HG02884 (cell line): ENCODE results near the gene NRL.

Experiments used
- ATAC-seq: cut with Tn5 transposase; IDR thresholded peaks from one replicate; pipeline ENCODE4 v1.9.1; 2021; ENCODE audit warnings: mild to moderate bottlenecking, moderate library complexity; ENCODE audit not compliant: unreplicated experiment

Gene NRL

DNA sequence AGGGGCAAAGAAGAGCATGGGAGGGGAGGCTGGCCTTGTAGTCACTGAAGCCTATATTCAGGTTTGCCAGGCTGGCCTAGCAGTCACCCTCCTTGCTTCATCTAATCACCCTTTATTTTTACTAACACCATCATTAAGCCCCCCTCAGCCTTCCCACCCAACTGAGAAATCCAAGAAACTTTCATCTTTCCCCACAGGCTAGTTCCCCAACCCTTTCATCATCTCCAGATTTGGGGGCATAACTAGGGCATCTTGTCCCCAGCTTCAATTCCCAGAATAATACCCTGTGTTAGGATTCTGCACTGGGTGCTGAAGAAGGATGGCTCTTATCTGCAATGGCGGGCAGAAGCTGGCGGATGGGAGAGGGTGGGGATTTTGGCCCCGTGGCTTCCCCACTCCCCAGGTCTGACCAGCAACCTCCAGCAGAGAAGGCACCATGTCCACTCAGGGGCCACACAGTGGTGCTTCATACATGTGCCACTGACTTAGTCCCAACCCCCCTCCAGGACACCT is 13.7 kb downstream of the NRL start:
- ATAC-seq: no peak

DNA sequence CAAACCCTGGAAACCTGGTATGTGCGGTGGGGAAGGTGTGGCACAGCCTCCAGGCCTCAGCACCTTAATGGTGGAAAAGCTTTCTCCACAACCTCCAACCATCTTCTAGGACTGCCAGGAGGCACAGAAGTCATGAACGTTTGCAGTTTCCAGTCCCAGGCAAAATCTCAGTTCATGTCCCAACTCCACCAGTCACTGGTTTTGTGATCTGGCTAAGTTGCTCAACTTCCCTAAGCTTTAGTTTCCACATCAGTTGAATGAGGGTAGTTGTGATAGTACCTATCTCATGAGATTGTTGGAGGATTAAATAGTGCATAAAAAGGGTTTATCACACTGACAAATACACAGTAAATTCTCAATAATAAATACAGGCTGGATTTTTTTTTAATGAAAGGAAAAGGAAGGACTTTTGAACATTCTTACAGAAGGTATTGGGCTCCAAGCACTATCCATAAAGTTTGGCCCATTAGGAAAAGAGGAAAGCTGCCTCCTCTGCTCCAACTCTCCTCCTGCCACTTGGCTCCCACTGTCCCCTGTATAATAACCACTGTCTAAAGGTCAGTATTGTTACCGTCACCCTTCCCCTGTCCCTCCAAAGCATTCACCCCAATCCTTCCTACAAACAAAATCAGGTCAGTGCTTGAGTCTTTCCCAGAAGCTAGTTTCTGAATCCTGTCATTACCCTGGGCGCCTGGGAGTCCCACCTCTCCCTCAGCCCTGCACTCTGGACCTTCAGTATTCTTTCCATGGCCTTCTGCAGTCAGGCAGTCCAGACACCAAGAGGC is 14.4 kb downstream of the NRL start:
- no peak for ATAC-seq

DNA sequence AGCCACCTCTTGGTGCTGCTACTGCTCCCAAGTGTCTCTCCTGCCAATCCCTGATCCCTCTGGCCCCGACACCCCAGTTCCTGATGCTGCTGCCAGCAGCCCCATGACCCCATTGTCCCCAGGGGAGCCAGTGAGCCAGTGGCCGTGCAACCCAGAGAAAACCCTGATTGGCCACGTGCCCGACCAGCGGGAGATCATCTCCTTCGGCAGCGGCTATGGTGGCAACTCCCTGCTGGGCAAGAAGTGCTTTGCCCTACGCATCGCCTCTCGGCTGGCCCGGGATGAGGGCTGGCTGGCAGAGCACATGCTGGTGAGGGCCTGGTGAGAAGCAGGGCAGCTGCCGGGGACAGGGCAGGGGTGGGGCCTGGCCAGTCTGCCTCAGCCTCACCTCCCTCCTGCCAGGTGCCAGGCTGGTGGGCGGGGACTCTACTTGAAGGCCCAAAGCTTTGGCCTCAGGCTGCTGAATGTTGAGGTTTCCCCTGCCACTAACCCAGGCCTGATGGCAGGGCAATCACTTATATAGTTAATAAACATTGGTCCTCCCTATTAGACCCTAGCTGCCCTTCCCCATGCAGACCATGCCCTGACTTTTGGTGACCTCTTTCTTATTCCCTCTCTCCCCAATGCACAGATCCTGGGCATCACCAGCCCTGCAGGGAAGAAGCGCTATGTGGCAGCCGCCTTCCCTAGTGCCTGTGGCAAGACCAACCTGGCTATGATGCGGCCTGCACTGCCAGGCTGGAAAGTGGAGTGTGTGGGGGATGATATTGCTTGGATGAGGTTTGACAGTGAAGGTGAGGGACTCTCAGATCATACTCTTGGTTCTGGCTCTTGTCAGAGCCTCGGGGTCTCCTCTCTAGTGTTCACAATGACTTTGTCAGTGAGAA is 15.6 kb downstream of the NRL start:
- ATAC-seq: no peak

DNA sequence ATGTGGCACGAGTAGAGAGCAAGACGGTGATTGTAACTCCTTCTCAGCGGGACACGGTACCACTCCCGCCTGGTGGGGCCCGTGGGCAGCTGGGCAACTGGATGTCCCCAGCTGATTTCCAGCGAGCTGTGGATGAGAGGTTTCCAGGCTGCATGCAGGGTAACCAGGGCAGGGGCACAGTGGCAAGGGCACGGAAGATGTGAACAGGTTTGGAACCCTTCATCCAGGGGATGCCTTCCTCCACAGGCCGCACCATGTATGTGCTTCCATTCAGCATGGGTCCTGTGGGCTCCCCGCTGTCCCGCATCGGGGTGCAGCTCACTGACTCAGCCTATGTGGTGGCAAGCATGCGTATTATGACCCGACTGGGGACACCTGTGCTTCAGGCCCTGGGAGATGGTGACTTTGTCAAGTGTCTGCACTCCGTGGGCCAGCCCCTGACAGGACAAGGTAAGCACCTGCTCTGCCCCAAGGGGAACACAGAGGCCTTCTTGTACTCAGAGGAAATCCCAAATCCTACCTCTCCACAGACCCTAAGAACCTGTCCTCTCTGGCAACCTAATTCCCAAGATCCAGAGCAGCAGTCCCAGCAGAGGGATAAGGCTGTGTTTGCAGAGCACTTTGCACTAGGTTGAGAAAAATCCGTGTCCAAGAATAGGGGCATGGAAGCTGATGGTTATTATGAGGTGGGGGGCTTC is 16.4 kb downstream of the NRL start:
- ATAC-seq: no peak

DNA sequence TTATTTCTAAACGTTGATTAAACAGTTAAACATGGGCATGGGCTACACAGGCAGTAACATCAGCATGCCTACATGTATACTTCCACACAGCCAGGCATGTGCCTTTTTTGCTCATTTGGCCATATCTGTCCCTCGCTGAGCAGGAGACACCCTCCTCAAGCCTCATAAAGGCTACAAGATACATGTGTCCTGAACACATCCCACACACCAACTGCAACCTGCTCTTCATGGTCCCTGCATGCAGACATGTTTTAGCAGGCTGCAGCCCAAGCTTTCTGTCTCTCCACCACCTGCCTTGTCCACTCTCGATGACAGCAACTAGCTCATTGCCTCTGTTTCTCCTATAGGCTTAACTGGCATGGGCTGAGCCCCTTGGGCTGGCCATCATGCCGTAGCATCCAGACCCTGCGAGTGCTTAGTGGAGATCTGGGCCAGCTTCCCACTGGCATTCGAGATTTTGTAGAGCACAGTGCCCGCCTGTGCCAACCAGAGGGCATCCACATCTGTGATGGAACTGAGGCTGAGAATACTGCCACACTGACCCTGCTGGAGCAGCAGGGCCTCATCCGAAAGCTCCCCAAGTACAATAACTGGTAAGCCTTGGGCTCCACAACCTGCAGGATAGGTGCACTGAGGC is 18.1 kb downstream of the NRL start:
- no peak for ATAC-seq

DNA sequence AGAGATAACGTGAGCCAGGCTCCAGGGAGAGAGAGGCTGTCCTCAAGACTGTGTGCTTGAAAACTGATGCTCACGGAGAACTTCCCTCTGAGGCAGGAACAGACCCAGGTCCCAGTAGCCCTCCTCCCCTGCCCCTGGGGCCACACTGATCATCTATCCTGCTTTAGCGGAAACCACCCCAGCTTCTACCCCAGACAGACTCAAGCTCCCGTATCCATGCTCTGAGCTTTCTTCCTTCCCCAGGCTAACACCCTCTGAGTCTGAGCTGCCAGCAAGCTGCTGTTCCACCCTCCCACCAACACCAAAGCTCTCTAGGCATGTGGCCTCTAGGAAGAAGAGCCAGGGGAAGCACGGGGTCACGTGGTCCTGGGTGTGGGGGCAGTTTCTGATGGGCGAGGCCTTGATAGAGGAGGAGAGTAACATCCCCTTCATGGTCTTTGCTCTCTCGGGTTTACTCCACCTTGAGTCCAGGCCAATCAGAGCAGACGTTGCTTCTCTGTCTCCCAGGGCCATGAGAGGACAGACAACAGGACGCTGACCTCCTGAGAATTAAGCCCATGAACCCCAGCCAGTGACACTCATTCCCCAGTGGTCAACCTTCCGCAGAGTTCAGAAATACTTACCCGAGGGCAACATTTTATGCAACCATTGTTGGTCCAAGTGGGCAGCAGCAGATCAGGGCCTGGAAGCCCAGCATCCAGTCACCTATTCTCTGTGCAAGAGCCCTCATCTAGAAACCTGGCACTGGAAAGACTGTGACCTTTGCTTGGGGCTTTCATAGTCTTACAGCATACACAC is 19.3 kb downstream of the NRL start:
- peak; percentile 74 for ATAC-seq

DNA sequence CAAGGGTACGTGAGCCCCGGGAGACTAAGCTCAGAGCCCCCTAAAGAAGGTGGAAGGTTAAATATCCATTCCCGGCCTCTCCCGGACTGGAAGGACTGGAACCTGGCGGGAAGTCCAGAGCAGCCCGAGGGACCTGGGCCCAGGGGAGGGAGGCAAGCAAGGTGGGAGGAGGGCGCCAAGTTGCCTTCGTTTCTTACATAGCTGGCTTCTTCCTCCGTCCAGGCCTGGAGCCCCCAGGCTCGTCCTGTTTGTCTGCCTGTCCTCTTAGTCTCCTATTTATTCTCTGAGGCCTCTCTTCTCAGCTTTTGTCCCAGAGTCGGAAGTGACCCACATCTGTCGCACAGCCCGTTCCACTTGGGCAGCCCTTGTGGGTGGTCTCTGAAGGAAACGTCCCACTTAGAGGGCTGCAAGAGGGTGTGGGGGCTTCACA is 19.9 kb downstream of the NRL start:
- peak; percentile 1 for ATAC-seq

DNA sequence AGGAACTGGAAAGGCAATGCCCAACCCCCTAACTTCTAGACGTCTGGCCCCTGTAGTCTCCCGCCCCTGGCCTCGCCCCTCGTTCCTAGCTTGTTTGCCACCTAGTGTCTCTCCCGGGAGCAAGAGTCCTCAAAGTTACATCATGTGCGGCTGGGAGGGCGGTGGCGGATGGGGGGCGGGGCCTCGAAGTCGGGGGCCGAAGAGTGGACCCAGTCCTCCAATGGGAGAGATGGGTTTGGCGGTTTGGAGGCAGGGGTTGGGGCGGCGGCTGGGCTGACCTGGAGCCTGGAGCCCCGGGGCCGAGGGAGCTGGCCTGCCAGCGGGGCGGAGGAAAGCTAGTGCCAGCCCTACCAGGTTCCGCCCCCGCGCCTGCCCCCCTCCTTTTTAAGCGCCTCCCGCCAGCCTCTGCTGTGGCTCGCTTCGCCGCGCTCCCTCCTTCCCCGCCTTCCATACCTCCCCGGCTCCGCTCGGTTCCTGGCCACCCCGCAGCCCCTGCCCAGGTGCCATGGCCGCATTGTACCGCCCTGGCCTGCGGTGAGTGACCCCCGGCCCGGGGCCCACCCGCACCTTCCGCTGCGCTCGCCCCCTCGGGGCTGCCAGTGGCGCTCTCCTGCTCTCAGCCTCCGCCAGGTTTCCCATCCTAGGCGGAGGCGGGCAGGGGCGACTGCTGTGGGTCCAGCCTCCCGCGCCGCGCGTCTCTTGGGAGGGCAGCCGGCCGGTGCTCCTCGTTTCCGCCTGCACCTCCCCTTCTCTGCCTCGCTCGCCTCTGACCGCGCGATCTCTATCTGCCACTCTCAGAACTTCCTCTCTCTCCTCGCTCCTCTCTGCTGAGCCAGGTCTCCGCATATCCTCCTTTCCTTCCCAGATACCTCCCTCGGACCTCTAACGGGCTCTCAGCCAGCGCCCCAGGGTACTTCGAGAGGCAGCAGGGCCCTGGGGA is 20.6 kb downstream of the NRL start, which contains the start of gene PCK2:
PCK2 (plus strand) TSS at position 411 of the 940 bp plus-strand sequence; CDS start at position 506, 95 bp downstream.
- ATAC-seq: peak; percentile 33

DNA sequence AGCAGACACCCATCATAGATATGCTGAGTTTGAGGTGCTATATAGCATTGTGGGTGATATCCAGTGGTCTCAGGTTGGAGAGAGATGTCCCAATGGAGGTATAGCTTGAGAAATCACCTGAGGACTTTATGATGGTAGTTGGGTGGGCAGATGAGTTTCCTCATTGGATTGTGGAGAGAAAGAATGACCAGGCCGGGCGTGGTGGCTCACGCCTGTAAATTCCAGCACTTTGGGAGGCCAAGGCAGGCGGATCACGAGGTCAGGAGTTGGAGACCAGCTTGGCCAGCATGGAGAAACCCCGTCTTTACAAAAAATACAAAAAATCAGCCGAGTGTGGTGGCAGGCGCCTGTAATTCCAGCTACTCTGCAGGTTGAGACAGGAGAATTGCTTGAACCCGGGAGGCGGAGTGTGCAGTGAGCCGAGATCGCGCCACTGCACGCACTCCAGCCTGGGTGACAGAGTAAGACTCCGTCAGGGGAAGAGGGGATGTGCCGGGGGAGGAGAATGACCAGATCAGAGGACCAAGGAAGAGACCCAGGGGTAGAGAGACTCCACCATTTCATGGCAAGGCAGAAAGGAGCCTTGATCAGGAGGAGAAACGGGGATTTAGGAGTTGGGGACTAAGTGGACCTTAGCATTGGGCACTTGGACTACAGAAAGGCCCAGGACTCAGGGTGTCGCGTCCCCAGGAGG is 21.4 kb downstream of the NRL start:
- ATAC-seq: no peak

DNA sequence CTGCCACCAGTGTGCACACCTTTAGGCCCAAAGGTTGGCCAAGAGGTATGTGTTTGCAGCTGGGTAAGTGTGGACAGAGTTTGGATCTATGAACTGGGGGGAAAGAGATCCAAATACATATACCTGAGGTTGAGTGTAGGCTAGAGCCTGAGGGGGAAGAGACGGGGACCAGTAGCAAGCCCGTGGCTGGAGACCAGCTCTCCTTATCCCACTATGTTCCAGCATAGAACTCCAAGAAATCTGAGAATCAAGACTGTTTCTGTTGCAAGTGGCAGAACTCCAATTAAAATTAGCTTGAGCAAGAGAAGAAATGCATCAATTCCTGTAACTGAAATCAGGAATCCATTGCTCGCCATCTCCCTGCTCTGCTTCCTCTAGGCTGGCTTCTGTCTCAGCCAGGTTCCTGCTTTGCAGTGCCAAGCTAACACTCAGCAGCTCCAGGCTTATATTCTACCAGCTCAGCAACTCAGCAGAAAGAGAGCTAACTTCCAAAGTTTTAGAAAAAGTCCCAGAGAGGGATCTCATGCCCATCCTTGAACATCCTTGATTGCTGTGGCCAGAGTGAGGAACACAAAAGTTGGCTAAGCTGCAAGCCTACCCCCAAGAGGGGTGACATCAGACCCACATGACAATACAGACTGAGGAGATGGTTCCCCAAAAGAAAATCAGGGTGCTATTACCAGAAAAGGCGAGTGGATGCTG is 22.1 kb downstream of the NRL start:
- no peak for ATAC-seq

DNA sequence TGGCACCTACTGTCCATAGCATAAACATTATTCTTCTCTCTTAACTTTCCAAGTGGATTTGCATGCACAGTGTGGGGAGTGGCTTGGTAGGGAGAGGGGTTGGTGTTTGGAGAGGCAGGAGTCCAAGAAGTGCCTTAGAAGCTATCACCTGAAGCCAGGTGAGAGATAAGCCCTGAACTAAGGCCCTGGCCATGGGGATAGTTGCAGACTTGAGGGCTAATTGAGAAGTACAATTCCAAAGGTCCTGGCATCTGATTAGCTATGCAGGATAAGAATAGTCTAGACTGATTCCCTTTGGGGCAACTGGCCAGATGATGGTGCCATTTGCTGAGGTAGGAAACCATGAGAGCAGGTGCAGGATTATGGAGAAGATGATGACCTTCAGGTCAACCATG is 22.6 kb downstream of the NRL start:
- ATAC-seq: no peak

DNA sequence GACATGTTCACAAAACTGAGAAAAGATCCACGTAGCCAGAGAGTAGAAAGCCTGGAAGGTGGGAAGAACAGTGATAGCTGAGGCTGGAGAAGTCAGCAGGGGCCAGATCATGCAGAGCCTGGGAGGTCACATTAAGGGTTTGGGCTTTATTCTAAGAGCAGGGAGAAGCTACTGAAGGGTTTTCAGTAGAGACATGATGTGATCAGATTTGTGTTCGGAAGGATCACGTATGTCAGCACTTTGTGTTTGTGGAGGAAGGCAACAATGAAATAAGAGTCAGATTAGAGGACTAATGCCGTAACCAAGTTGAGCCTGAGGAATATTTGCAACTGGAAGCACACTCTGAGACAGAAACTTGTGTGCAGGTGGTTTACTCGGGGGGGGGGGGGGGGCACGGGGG is 24.9 kb downstream of the NRL start:
- ATAC-seq: no peak

DNA sequence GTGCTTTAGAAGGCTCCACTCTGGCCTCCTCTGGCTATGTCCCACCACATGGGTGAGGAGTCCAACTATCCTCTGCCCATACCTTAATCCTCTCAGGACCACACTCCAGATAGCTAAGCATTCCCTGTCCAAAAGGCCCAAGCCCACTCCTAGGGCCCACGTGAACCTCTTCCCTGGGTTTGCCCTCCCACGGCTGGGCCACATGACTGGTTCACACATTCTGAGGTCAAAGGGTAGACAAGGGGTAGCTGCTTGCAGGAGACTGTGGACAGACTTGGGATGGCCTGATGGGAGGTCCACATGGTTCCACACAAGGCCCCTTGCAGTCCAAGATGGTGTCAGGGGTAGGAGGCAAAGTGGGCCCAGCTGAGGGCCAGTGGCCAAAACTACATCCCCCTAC is 26.7 kb downstream of the NRL start:
- ATAC-seq: no peak

DNA sequence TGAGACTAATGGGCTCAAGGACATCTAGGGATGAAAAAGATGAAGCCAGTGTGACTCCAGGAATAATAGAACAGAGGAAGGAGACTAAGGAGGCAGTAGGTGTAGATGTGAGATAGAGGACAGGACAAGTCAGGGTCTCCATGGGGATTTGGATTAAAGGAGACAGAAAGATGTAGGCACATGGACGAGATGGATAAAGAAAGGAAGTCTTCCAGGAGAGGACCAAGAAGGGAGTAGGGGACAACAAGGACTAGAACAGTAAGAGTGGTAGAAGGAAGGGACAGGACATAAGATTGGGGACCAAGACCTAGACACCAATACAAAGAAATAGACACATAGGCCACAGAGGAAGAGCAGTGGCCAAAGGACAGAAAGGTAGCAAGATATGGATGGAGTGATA is 27.7 kb downstream of the NRL start:
- ATAC-seq: no peak

DNA sequence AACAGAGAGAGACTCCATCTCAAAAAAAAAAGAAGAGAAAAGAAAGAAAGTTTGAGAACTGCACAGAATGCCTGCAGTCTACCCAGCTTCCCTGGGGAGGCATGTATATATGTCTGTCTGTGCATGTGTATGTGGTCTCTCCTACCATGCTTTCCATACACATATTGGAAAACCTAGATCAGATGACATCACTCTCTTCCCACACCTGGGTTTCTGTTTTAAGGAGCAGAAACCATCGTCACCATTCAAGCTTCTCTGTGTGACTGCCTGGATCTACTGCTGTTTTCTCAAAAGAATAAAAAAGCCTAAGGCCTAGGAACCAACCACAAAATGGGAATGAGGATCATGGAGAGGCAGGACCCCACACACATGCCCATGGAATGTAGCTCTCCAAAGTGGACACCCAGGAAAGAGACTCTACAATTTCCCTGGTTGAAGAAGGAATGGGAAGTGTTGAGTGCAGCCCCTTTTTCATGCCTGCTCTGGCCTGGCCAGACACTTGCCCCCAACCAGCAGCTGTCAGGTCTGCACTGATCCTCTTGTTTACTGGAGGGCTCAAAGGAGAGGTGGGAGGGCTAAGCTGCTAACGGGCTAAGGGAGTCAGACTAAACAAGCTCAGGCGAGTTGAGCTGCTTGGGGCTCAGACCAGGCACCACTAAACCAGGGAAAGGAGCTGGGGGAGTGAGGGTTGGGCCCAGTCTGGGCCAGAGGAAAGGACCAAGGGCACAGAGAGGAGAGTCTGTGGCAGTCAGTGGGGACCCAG is 28.4 kb downstream of the NRL start:
- no peak for ATAC-seq

DNA sequence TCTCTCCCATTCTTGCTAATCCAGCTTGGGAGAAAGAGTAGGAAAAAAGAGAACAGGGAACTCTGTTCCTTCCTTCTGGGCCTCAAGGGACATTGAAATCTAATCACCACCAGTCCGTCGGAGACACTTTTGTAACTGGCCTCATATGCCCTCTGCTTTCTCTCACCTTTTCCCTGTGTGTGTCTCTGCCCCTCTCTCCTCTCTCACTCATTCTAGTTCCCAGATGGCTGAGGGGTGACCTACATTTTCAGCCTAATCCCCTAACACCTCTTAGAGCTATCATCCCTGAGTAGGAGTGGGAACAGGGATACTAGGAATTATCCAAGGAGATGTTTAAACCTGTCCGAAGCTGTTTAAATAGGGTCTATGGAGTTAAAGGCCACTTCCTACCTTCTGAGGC is 29.5 kb downstream of the NRL start:
- ATAC-seq: no peak

DNA sequence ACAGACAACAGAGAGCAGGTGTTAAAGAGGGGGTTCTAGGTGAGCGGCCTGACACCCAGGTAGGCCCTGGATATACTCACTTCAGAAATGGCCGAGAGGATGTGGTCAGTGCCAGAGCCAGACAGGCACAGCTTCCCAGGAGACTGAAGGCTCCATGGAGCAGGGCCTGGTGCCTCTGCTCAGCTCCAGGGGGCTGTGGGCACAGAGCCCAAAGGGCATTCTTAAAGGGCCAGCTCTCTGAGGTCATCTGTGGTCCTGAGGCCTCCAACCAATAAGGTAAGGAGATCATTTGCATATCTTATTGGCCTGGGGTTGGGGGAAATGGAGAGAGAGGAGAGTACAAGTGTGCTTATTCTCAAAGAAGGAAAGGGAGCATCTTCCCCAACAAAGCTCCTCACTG is 30.3 kb downstream of the NRL start:
- no peak for ATAC-seq
